Stimulated activated naive CD4-positive, alpha-beta T cell treated with Interleukin-2 at 50 U/mL for 16 hours (primary cell): ENCODE measurements around the gene ALX4.

Experiments used
- DNase-seq: peaks from one replicate; lab custom pipeline; 2025; lab: John Stamatoyannopoulos, UW

The ALX4 gene

DNA sequence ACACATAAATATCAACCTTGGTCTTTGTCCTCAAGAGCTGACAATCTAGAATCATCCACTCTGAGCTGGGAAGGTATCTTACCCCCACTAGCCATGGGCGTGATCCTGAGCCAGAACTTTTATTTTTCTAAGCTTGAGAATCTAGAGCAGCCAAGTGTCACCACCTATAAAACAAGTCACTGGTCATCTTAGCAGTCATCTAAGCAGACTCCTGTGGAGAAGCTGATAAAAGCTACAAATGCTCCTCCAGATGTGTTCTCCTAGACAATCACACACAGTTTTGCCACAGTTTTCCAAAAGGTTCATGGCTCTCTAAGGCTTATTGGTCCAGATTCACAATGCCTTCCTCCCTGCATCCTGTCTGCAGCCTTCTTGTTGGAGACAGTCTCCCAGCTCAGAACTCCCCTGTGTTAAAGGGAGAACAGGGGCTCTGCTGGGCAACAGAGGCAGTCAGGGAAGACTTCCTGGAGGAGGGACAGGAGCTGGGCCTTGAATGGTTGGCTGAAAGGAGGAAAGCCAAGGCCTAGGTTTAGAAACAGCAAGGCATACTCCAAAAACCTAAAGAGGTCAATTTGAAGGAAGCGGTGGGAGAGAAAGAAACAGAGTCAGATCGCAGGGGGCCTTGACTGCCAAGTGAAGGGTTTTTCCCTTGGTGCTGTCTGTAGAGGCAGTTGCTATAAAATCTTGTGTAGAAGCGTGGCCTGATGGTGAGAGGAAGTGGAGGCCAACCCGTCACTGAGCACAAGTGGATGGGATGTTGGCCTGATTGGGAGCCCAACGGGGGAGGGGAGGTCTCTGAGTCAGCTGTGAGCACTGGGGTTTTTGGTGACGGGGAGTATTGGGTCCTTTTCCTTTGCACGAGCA is 42.0 kb downstream of the ALX4 start:
- DNase-seq: no peak

DNA sequence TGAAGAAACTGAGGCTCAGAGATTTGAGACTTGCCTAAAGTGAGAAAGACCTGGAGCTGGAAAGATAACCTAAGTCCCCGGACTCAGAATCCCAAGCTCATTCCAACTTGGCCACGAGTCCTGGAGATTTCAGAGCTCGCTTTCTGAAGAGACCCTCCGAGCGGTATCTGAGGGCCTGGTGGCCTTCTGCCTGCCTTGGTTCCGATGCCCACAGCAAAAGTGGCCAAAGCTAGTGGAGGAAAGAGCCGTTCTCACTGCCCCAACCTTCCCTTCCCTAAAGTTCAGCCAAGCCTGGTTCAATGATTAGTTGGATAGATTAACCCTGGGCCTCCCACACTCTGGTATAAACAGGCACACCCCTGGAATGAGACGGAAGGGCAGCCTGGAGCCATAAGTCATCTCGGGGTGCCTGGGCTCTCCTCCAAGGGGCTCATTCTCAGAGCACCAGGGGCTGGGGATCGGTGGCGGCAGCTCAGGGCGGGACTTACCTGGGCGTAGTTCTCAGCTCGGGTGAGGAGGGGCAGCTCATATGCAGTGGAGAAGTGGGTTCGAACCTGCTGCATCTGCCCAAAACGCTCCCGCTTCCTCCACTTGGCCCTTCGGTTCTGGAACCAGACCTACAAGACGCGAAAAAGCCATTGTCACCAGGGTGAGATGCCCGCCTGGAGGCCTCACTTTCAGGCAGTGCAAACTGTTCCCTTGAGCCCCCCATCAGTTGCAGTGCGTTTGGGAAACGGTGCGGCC is 42.8 kb downstream of the ALX4 start:
- DNase-seq: no peak

GRCh38 chr11:44266056-44266780 is 43.7 kb downstream of the ALX4 start:
- no peak for DNase-seq

GRCh38 chr11:44264761-44265160 is 45.2 kb downstream of the ALX4 start:
- DNase-seq: no peak

GRCh38 chr11:44264438-44264749 is 45.5 kb downstream of the ALX4 start:
- DNase-seq: no peak

- no peak for DNase-seq
Measured at GRCh38 chr11:44263738-44264437, 46.1 kb downstream of the ALX4 start.

DNA sequence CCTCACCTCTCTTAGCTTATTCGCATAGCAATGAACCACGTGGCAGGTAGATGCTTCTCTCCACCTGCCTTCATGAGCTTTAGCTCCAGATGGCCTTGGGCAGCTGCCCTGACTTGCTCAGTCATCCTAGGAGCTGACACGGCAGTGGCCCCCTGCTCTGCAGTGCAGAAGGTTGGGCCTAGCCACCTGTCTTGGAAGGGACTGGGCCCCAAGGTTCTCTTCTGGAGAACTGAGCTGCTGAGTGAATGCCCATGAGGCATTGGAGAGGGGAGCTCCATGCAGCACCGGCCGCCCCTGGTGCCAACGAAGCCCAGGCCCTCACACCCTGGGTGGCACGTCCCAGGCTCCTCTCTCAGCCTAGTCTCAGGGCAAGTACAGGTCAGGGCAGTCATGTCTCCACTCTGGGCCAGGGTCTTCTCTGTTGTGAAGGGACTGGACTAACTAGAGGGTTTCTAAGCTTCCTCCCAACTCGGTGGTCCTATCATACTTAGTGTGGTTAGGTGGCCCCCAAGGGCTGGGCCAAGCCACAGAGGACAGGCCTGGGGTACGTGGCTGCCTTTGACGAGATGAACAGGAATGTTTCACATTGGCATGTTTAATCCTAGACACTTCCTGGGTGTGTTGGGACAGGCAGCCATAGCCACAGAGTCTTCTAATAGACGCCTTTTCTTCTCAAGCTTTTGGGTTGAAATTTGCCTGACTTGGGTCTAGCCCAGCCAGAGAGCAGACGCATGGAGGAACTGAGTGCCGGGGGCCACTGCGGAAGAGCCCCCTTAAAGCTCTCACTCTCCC is 47.9 kb downstream of the ALX4 start:
- DNase-seq: no peak

DNA sequence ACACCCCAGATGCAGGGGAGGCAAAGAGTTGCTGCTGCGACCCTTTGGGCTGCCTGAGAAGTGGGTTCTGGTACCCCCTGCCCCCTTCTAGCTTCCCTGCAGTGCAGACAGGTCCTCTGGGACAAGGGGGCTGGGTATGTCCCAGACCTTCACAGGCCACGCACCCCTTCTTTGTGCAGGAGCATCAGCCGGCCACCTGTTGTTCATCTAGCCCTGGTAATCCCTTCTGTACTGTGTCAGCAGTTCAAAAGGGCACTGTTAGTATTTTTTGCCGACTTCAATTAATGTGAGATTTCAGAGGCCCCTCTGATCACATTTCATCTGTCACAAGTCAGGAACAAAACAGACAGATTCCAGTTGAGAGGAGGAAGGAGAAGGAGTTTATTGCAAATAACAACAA is 49.9 kb downstream of the ALX4 start:
- no peak for DNase-seq

DNA sequence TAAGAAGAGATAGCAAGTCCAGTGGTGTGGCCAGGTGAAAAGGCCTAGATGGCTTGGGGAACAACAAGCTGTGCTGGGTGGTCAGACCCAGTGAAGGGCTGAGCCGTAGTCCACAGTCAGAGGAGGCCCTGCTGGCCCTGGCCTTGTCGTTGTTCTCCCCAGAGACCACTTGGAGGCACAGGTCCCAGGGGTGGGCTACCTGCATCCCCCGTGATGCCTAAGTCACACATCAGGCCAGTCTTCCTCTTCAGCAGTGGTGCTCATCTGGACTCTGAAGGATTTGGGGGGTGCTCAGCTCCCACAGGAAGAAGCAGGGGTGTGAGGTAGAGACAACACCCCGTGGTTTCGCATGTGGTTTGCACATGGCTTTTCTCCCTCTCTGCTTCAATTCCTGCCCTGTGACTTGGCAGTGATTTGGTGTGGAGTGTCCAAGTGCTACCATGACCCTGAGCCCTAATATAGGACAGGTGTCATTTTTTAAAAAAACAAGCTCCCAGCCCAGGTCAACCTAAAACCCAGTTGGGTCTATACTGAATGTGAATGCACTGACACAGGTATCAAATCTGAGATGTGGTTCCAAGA is 51.0 kb downstream of the ALX4 start:
- no peak for DNase-seq

DNA sequence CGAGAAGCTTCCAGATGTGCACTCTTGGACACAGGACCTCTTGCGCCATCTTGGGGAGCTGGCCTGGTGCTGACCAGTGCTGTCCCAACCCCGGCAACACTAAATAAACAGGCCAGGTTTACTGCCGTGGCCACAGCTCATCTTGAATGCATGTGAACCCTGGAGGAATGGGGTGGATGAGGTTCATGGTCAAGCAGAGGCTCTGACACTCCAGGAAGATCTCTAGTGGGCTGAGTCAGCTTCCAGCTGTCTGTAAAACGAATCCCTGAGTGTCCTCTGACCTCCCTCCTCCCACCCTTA is 51.8 kb downstream of the ALX4 start:
- no peak for DNase-seq

- no peak for DNase-seq
Measured at GRCh38 chr11:44257338-44258189, 52.4 kb downstream of the ALX4 start.

DNA sequence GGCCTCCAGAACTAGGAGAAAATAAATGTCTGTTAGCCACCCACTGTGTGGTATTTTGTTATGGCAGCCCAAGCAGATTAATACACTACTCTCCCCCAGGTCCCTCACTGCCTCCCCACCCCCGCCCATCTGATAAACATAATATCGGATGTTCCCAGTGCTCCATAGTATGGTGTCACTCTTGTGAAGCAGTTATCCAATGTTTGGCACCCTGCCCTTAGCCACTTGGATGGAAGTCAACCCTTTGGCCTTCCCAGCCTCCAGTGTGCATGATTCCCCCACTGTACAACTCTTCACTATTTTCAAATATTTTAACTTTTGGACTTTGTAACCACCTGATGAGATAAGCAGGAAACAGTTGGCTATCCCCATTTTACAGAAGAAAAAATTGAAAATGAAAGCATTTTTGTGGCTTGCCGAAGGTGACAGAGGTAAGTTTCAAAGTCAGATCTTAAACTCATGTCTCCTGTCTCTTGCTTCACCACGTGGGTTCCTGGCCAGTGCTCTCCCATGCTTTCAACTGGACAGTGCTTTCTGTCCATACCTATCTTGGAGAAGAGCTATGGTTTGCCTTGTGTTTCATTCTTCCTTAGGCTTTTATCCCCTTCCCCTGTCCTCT is 53.2 kb downstream of the ALX4 start:
- DNase-seq: no peak

DNA sequence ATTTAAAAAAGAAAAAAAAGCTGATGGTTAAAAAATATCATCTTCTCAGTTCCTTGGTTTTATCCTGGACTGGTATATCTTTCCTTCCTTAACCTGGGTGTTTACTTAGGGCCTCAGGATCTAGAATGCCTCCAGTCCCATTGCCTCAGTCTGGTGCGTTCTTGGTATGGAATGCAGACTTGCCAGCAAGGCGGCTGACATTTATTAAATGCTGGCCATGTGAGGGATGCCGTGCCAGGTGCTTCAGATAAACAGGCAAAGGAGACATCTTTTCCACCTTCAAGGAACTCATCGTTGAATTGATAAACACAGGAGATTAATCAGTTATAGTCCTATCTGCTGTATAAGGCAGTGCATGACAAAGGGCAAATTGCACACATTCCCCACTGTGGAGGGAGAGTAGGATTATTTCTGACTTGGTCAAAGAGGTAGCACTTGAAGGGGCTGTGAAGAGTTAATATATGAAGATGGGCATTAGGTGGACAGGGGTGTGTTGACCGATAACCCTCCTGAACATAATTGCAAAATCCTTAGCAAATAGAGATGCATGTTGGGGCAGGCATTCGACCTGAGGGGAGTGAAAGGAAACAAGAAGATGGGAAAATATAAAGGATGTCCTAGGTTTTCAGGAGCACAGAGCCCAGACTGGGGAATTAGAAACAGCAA is 54.4 kb downstream of the ALX4 start:
- DNase-seq: no peak

DNA sequence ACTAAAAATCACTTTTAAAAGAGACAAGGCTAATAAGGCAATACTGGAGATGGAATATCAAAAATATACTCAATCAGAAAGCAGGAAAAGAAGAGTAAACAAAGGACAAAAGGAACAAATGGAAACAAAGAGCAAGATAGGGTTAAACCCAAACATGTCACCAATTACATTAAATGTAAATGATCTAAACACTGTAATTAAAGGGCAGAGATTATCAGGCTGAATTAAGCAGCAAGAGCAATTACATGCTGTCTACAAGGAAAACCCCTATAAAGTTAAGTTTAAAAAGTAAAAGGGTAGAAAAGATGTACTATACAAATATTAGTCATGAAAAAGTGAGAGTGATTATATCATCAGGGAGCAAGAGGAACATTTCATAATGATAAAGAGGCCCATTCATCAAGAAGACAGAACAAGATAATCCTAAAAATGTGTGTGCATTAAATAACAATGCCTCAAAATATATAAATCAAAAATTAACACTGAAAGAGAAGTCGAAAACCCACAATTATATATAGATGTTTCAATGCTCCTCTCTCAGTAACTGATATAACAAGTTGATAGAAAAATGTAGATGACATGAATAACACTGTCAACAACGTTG is 56.8 kb downstream of the ALX4 start:
- DNase-seq: no peak

GRCh38 chr11:44250421-44250820 is 59.5 kb downstream of the ALX4 start:
- DNase-seq: no peak

GRCh38 chr11:44248109-44248508 is 61.8 kb downstream of the ALX4 start:
- no peak for DNase-seq

GRCh38 chr11:44247508-44247907 is 62.4 kb downstream of the ALX4 start:
- DNase-seq: no peak

- no peak for DNase-seq
Measured at GRCh38 chr11:44246726-44247125, 63.2 kb downstream of the ALX4 start.
